Prostate gland (tissue), 2 donors: ENCODE data around the gene KRT80. TPM values are rescaled to one million over a fixed set of nuclear protein-coding genes. Genes with fewer than 3 reads are reported as not detected.

ENCODE experiments used
- DNase-seq: peaks from one replicate; pipeline ENCODE4 v3.0.0-alpha.2; 2019; ENCODE audit warnings: low spot score
- H3K27ac ChIP-seq, 2 donors: fragments of 200-600 bp; sonication (generic); 2 replicates each; pipeline ENCODE4 v1.5.1; 2017 to 2019
- H3K27me3 ChIP-seq: fragments of 200-600 bp; sonication (generic); replicated peaks from 2 replicates; pipeline ENCODE4 v1.5.1; 2019; ENCODE audit not compliant: insufficient read depth
- H3K36me3 ChIP-seq, 2 donors: fragments of 200-600 bp; sonication (generic); 1 replicate in 1 of 2; 2 replicates in 1 of 2; pipeline versions ENCODE4 v1.5.1 to v1.8.1; 2017 to 2019
- H3K4me1 ChIP-seq: fragments of 200-600 bp; sonication (generic); replicated peaks from 2 replicates; pipeline ENCODE4 v1.5.1; 2019
- H3K4me3 ChIP-seq, 2 donors: fragments of 200-600 bp; sonication (generic); 2 replicates each; pipeline ENCODE4 v1.5.1; 2017 to 2019
- H3K9me3 ChIP-seq: fragments of 200-600 bp; sonication (generic); 2 replicates; pipeline ENCODE4 v1.5.1; 2017
- POLR2A ChIP-seq: fragments of 450-650 bp; IDR thresholded peaks from one replicate; pipeline ENCODE4 v1.6.1; 2016; ENCODE audit warnings: antibody characterized with exemption, mild to moderate bottlenecking
- POLR2AphosphoS5 ChIP-seq: sonication (generic); formaldehyde crosslinking; IDR thresholded peaks from one replicate; pipeline ENCODE4 v1.6.1; 2017; ENCODE audit warnings: antibody characterized with exemption
- WGBS: methylation state at CpG from one replicate; pipeline ENCODE4 v1.1.5; 2018; 5-methylcytosine and 5-hydroxymethylcytosine counted together
- intact Hi-C: fragments of 100-400 bp; cut with DNase I; formaldehyde crosslinking; loops from one replicate; pipeline ENCODE4 v1.14.2; 2022
- total RNA-seq, 2 donors: library from RNA; depleted of rRNA; stranded (reverse); fragments of >200 nt; gene quantifications; one replicate each; pipeline ENCODE4 v1.1.0, GENCODE V29; 2016
- TF ChIP-seq, protein P1 (sequence below), 4 experiments: fragments of 200-600 bp in 2 of 4; fragments of 450-650 bp in 2 of 4; sonication (generic) in 2 of 4; IDR thresholded peaks; 1 replicate in 3 of 4; 2 replicates in 1 of 4; pipeline ENCODE4 v1.5.1; 2016 to 2019; ENCODE audit warnings: antibody characterized with exemption in 4 of 4, mild to moderate bottlenecking in 2 of 4, moderate library complexity in 2 of 4

Gene KRT80
- total RNA-seq, 2 donors from 2014 or later, result 1.9 to 3.7 TPM

DNA sequence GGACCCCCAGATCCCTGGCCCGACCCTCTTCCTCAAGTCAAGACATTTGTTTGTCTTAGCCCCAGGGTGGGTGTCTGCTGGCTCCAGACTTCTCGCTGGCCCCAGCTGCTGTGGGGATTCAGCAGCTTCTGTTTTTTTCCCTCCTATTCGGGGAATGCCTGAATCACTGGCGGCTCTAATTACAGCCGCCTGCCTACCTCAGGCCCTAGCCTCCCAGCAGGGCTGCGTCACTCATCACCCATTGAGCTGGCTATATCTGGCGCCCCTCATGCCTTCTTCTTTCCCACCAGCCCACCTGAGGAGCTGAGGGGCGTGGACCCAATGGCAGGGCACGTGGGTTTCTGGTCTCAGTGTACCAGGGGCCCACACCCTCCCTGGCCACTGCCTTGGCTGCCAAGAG, 10.1 kb downstream of the KRT80 start:
- TF ChIP-seq, protein P1, sequence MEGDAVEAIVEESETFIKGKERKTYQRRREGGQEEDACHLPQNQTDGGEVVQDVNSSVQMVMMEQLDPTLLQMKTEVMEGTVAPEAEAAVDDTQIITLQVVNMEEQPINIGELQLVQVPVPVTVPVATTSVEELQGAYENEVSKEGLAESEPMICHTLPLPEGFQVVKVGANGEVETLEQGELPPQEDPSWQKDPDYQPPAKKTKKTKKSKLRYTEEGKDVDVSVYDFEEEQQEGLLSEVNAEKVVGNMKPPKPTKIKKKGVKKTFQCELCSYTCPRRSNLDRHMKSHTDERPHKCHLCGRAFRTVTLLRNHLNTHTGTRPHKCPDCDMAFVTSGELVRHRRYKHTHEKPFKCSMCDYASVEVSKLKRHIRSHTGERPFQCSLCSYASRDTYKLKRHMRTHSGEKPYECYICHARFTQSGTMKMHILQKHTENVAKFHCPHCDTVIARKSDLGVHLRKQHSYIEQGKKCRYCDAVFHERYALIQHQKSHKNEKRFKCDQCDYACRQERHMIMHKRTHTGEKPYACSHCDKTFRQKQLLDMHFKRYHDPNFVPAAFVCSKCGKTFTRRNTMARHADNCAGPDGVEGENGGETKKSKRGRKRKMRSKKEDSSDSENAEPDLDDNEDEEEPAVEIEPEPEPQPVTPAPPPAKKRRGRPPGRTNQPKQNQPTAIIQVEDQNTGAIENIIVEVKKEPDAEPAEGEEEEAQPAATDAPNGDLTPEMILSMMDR (IDR thresholded peaks at IDR 0.05), result no peak
- TF ChIP-seq POLR2AphosphoS5 (no peak), POLR2A (no peak)
- Histone ChIP-seq H3K4me1 (no peaks in the 10 kb centered on the region), H3K27ac (no peak overlapping the region), H3K4me3 (no peak overlapping the region), H3K36me3 (no peaks in the 10 kb centered on the region), H3K27me3 (no peaks in the 10 kb centered on the region), H3K9me3 (no peaks in the 10 kb centered on the region)
- intact Hi-C loops, result no loop called here
- DNase-seq, result no peak
- WGBS, result 43% methylated on average over 9 of the region's 9 CpGs

DNA sequence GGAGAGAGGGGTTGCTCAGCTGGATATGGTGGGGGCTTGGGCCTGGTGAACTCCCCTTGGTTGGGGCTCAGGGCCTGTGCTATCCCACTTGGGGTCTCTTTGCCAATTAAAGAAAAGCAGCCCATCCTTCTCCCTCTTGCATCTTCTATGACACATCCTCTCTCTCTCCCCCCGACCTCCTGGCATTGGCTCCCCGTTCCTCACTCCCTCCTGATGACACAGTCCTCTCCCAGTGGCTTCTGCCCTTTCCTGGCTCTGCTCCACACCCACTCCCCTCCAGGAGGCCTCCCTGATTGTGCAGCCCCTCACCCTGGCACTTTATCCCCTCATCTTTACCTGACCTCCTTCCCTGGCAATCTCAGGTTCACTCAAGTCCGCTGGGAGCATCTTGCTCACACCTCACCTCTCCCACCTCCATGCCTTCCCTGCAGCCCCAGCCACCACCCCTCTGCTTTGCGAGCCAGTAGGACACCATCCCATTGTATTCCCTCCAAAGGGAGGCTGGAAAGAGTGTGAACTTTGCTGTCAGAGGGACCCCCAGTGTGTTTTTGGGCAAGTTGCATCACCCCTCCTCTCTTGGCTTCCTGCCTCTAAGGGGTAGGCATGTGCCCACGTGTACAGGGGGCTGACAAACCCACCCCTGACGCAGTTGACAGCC, 10.7 kb downstream of the KRT80 start:
- intact Hi-C loops, result no loop called here
- no peaks in the 10 kb centered on the region for H3K27me3 ChIP-seq
- H3K4me1 ChIP-seq, result no peaks in the 10 kb centered on the region
- TF ChIP-seq POLR2A (no peak), POLR2AphosphoS5 (no peak)
- TF ChIP-seq, protein P1 (IDR thresholded peaks at IDR 0.05), result no peak
- no peak overlapping the region for H3K4me3 ChIP-seq
- H3K9me3 ChIP-seq, result no peaks in the 10 kb centered on the region
- no peaks in the 10 kb centered on the region for H3K36me3 ChIP-seq
- WGBS, result 75% methylated on average over 6 of the region's 6 CpGs
- DNase-seq, result no peak
- H3K27ac ChIP-seq, result no peak overlapping the region

- H3K27me3 ChIP-seq, result no peaks in the 10 kb centered on the region
- no peak for DNase-seq
- H3K27ac ChIP-seq, result no peak overlapping the region
- no peaks in the 10 kb centered on the region for H3K9me3 ChIP-seq
- no peaks in the 10 kb centered on the region for H3K4me1 ChIP-seq
- 91% methylated on average over 6 of the region's 6 CpGs for WGBS
- no peak overlapping the region for H3K4me3 ChIP-seq
- TF ChIP-seq, protein P1 (IDR thresholded peaks at IDR 0.05), result no peak
- TF ChIP-seq POLR2A, result no peak
- TF ChIP-seq POLR2AphosphoS5, result no peak
- intact Hi-C loops, result no loop called here
- no peaks in the 10 kb centered on the region for H3K36me3 ChIP-seq
Observed at GRCh38 chr12:52179396-52179973, 12.3 kb downstream of the KRT80 start.

DNA sequence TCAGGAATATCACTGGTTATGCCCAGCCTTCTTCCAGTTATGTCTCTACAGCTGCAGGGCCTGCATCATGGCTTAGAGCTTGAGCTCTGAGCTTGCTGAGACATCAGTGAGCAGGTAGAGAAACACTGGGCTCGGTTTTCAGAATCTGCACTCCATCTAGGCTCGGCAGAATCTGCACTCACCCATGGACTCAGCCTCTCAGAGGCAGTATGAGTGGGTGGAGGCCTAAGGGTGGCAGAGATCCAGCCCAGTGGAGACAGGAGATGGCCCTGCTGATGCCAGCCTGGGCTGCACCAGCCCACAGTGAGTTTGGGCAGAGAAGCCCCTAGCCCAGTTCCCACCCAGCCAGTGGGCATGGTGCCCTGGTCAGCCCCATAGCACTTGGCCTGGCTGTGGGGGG, 12.8 kb downstream of the KRT80 start:
- H3K36me3 ChIP-seq, result no peaks in the 10 kb centered on the region
- H3K4me3 ChIP-seq, result no peak overlapping the region
- no peak for DNase-seq
- H3K27me3 ChIP-seq, result no peaks in the 10 kb centered on the region
- H3K4me1 ChIP-seq, result no peaks in the 10 kb centered on the region
- TF ChIP-seq POLR2A (no peak), POLR2AphosphoS5 (no peak)
- TF ChIP-seq, protein P1 (IDR thresholded peaks at IDR 0.05), result no peak
- intact Hi-C loops, result no loop called here
- H3K27ac ChIP-seq, result no peak overlapping the region
- WGBS, result 71% methylated on average over 2 of the region's 2 CpGs
- H3K9me3 ChIP-seq, result no peaks in the 10 kb centered on the region

DNA sequence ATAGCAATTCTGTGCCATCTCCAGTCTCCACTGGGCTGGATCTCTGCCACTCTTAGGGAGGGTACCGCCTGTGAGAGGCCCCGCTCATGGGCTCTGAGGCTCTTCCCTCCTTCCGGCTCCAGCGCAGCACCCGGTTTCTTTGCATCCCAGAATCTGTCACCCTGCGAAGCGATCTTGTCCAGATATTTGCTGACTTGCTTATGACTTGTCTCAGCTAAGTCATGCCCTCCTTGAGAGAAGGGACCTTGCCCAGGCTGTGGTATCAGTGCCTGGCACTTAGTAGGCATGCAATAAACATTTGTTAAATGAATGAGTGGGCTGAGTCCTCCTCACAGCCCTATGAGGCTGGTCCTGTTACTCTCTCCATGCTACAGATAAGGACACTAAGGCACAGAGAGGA, 13.4 kb downstream of the KRT80 start:
- Histone ChIP-seq H3K9me3 (no peaks in the 10 kb centered on the region), H3K27me3 (no peaks in the 10 kb centered on the region), H3K36me3 (no peaks in the 10 kb centered on the region), H3K4me1 (no peaks in the 10 kb centered on the region), H3K4me3 (no peak overlapping the region), H3K27ac (no peak overlapping the region)
- WGBS, result 67% methylated on average over 7 of the region's 7 CpGs
- TF ChIP-seq POLR2AphosphoS5 (no peak), POLR2A (no peak)
- intact Hi-C loops, result no loop called here
- DNase-seq, result no peak
